Suprapubic skin (tissue), 3 donors: ENCODE measurements around the gene WWOX.

Source experiments
- POLR2A ChIP-seq, 2 donors: fragments of 450-650 bp; IDR thresholded peaks; one replicate each; pipeline ENCODE4 v1.6.1; 2017; ENCODE audit warnings: antibody characterized with exemption in 2 of 2, mild to moderate bottlenecking in 2 of 2, moderate library complexity in 2 of 2
- TF ChIP-seq, protein P1 (sequence below), 2 donors: fragments of 200-600 bp in 1 of 2; fragments of 450-650 bp in 1 of 2; sonication (generic) in 1 of 2; IDR thresholded peaks; one replicate each; pipeline ENCODE4 v1.5.1; 2016 to 2019; ENCODE audit warnings: antibody characterized with exemption in 2 of 2, mild to moderate bottlenecking in 1 of 2, moderate library complexity in 1 of 2

DNA sequence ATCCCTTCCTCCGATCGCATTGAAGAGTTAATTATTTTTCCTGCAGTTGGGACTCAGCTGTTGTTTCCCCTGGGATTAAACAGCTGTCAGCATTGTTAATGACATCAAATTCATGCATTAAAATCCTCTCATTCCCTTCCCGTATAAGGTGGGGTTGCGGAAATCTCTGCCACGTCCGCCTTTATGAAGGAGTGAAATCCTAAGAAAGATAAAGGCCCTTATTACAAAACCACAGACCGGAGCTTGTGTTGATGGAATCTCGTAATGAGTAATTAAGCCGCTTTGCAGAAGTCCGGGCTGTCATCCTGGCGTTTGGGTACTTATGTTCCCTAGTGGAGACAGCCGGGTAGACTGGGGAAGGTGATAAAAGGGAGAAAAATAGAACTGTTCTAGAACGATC lies 873.5 kb downstream of the WWOX start:
- TF ChIP-seq, protein P1, sequence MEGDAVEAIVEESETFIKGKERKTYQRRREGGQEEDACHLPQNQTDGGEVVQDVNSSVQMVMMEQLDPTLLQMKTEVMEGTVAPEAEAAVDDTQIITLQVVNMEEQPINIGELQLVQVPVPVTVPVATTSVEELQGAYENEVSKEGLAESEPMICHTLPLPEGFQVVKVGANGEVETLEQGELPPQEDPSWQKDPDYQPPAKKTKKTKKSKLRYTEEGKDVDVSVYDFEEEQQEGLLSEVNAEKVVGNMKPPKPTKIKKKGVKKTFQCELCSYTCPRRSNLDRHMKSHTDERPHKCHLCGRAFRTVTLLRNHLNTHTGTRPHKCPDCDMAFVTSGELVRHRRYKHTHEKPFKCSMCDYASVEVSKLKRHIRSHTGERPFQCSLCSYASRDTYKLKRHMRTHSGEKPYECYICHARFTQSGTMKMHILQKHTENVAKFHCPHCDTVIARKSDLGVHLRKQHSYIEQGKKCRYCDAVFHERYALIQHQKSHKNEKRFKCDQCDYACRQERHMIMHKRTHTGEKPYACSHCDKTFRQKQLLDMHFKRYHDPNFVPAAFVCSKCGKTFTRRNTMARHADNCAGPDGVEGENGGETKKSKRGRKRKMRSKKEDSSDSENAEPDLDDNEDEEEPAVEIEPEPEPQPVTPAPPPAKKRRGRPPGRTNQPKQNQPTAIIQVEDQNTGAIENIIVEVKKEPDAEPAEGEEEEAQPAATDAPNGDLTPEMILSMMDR (IDR thresholded peaks at IDR 0.05), result no peak
- no peak for TF ChIP-seq POLR2A (IDR thresholded peaks at IDR 0.05)
